Neuronal stem cell (in vitro differentiated cells): ENCODE results near the gene LZTS2.
A peak's percentile ranks its signal among the peaks of the same experiment; 100 is the strongest.

Experiments used
- DNase-seq: peaks from one replicate; pipeline ENCODE4 v3.0.0-alpha.2; 2013; ENCODE audit warnings: low spot score
- H2AFZ ChIP-seq: one replicate; pipeline ENCODE4 v1.6.1; 2013; ENCODE audit warnings: mild to moderate bottlenecking, low read length, inconsistent platforms
- H2AK5ac ChIP-seq: 2 replicates; pipeline ENCODE4 v1.6.1; 2013; ENCODE audit warnings: low read depth, mild to moderate bottlenecking, inconsistent platforms, low read length, moderate library complexity, mixed read lengths
- H2BK120ac ChIP-seq: 2 replicates; pipeline ENCODE4 v1.6.1; 2013; ENCODE audit warnings: low read depth, mild to moderate bottlenecking, inconsistent platforms, low read length, moderate library complexity, mixed read lengths
- H2BK12ac ChIP-seq: one replicate; pipeline ENCODE4 v1.6.1; 2013; ENCODE audit warnings: low read length, inconsistent platforms
- H2BK15ac ChIP-seq: 2 replicates; pipeline ENCODE4 v1.6.1; 2013; ENCODE audit warnings: mild to moderate bottlenecking, low read length, inconsistent platforms, mixed read lengths
- H2BK5ac ChIP-seq: one replicate; pipeline ENCODE4 v1.6.1; 2013; ENCODE audit warnings: inconsistent platforms, mild to moderate bottlenecking, low read length, moderate library complexity
- H3K14ac ChIP-seq: one replicate; pipeline ENCODE4 v1.6.1; 2013; ENCODE audit warnings: low read length, inconsistent platforms
- H3K18ac ChIP-seq: 2 replicates; pipeline ENCODE4 v1.6.1; 2013; ENCODE audit warnings: low read length, inconsistent platforms
- H3K23ac ChIP-seq: 2 replicates; pipeline ENCODE4 v1.6.1; 2013; ENCODE audit warnings: low read depth, mild to moderate bottlenecking, mixed read lengths, low read length, inconsistent platforms; ENCODE audit not compliant: poor library complexity
- H3K27ac ChIP-seq: replicated peaks from 3 replicates; pipeline ENCODE4 v1.5.1; 2013; ENCODE audit warnings: low read length, inconsistent platforms
- H3K27me3 ChIP-seq, 3 experiments: 2 replicates each; pipeline ENCODE4 v1.6.1; 2013; ENCODE audit warnings: low read length in 3 of 3, mild to moderate bottlenecking in 2 of 3, inconsistent platforms in 1 of 3, low read depth in 1 of 3, mixed read lengths in 1 of 3, moderate library complexity in 1 of 3; ENCODE audit not compliant: control insufficient read depth in 3 of 3, insufficient read depth in 3 of 3
- H3K36me3 ChIP-seq, 2 donors: replicated peaks in 1 of 2; 2 replicates each; pipeline ENCODE4 v1.6.1; 2013; ENCODE audit warnings: low read length in 2 of 2; ENCODE audit not compliant: control insufficient read depth in 2 of 2, insufficient read depth in 2 of 2
- H3K4ac ChIP-seq: 2 replicates; pipeline ENCODE4 v1.6.1; 2013; ENCODE audit warnings: inconsistent platforms, mild to moderate bottlenecking, low read length, moderate library complexity
- H3K4me1 ChIP-seq, 2 donors: 1 replicate in 1 of 2; 2 replicates in 1 of 2; pipeline ENCODE4 v1.6.1; 2013; ENCODE audit warnings: low read length in 2 of 2, low read depth in 1 of 2; ENCODE audit not compliant: control insufficient read depth in 2 of 2, insufficient read depth in 1 of 2
- H3K4me2 ChIP-seq: one replicate; pipeline ENCODE4 v1.6.1; 2013; ENCODE audit warnings: mild to moderate bottlenecking, low read length, inconsistent platforms; ENCODE audit not compliant: insufficient read depth, poor library complexity, severe bottlenecking
- H3K4me3 ChIP-seq, 2 donors: 2 replicates each; pipeline ENCODE4 v1.5.1; 2013; ENCODE audit warnings: low read length in 2 of 2, mild to moderate bottlenecking in 2 of 2, inconsistent platforms in 1 of 2, moderate library complexity in 1 of 2
- H3K79me1 ChIP-seq: one replicate; pipeline ENCODE4 v1.6.1; 2013; ENCODE audit warnings: low read depth, mild to moderate bottlenecking, inconsistent platforms, low read length, moderate library complexity
- H3K9ac ChIP-seq: one replicate; pipeline ENCODE4 v1.6.1; 2013; ENCODE audit warnings: mild to moderate bottlenecking, low read depth, low read length, inconsistent platforms; ENCODE audit not compliant: poor library complexity
- H3K9me3 ChIP-seq, 2 donors: replicated peaks in 1 of 2; 2 replicates each; pipeline versions ENCODE3 to v1.6.1; 2013; ENCODE audit warnings: low read length in 2 of 2, mild to moderate bottlenecking in 2 of 2, inconsistent platforms in 1 of 2, low read depth in 1 of 2, mixed read lengths in 1 of 2, moderate library complexity in 1 of 2; ENCODE audit not compliant: control insufficient read depth in 2 of 2, insufficient read depth in 1 of 2
- H4K8ac ChIP-seq: one replicate; pipeline ENCODE4 v1.6.1; 2013; ENCODE audit warnings: low read depth, mild to moderate bottlenecking, inconsistent platforms, low read length, moderate library complexity
- H4K91ac ChIP-seq: one replicate; pipeline ENCODE4 v1.6.1; 2013; ENCODE audit warnings: low read length, low read depth, mild to moderate bottlenecking, inconsistent platforms; ENCODE audit not compliant: poor library complexity
- WGBS, 2 donors: extraction: QIAGEN DNeasy Blood & Tissue Kit; methylation state at CpG; one replicate each; pipeline ENCODE4 v1.1.7; 2013; ENCODE audit warnings: missing lambda C conversion rate in 2 of 2, mixed read lengths in 1 of 2; ENCODE audit not compliant: insufficient read length in 2 of 2, insufficient replicate concordance in 1 of 2; ENCODE audit errors: extremely low coverage in 2 of 2; 5-methylcytosine and 5-hydroxymethylcytosine counted together

LZTS2 gene

GRCh38 chr10:100981178-100981772, 18.3 kb upstream of the LZTS2 start:
- Histone ChIP-seq H2BK15ac (no peak overlapping the region), H3K4me2 (no peak overlapping the region), H3K9me3 (no peaks in the 10 kb centered on the region), H3K4me1 (peaks cover 0 to under 1% of the 10 kb centered on the region in 2 donors), H3K79me1 (no peaks in the 10 kb centered on the region), H4K91ac (no peak overlapping the region), H3K4me3 (no peak overlapping the region), H2AK5ac (no peak overlapping the region), H3K27ac (no peak overlapping the region), H3K4ac (no peak overlapping the region), H3K14ac (no peak overlapping the region), H2AFZ (no peak overlapping the region), H3K23ac (no peak overlapping the region), H4K8ac (no peak overlapping the region), H2BK12ac (no peak overlapping the region), H2BK120ac (no peak overlapping the region), H3K36me3 (peaks cover 39 to 76% of the 10 kb centered on the region in 2 donors), H3K18ac (no peak overlapping the region), H2BK5ac (no peak overlapping the region), H3K27me3 (no peaks in the 10 kb centered on the region), H3K9ac (no peak overlapping the region)
- no CpG with 5 or more reads among the region's 5 CpGs for WGBS, 2 donors
- no peak for DNase-seq

- H4K91ac ChIP-seq: peak overlapping the region; percentile 18
- no peak overlapping the region for H3K4me2 ChIP-seq
- no peak overlapping the region for H2BK5ac ChIP-seq
- no peak overlapping the region for H2AK5ac ChIP-seq
- no peak for DNase-seq
- H3K4me3 ChIP-seq: no peak overlapping the region
- no peaks in the 10 kb centered on the region for H3K27me3 ChIP-seq
- H3K23ac ChIP-seq: no peak overlapping the region
- no peak overlapping the region for H2BK15ac ChIP-seq
- no peak overlapping the region for H3K18ac ChIP-seq
- no peak overlapping the region for H2BK120ac ChIP-seq
- H3K79me1 ChIP-seq: peaks cover 10% of the 10 kb centered on the region
- H3K9me3 ChIP-seq: peaks cover 0 to 3% of the 10 kb centered on the region in 2 donors
- peaks cover 11% of the 10 kb centered on the region in 2 donors for H3K4me1 ChIP-seq
- H3K27ac ChIP-seq: no peak overlapping the region
- no peak overlapping the region for H2AFZ ChIP-seq
- no peak overlapping the region for H3K14ac ChIP-seq
- no peak overlapping the region for H2BK12ac ChIP-seq
- H3K36me3 ChIP-seq: peaks cover 36 to 74% of the 10 kb centered on the region in 2 donors
- peak overlapping the region; percentile 54 for H3K9ac ChIP-seq
- no CpG with 5 or more reads among the region's 24 CpGs for WGBS, 2 donors
- no peak overlapping the region for H3K4ac ChIP-seq
- H4K8ac ChIP-seq: peak overlapping the region; percentile 23
These were observed 16.4 kb upstream of the LZTS2 start for GRCh38 chr10:100982916-100983830.

GRCh38 chr10:100983868-100984671, 15.5 kb upstream of the LZTS2 start:
- no peaks in the 10 kb centered on the region for H3K27me3 ChIP-seq
- no peak overlapping the region for H3K4ac ChIP-seq
- no peak overlapping the region for H4K8ac ChIP-seq
- no peak overlapping the region for H2AK5ac ChIP-seq
- H3K23ac ChIP-seq: no peak overlapping the region
- no peak overlapping the region for H3K4me3 ChIP-seq
- no peak overlapping the region for H2AFZ ChIP-seq
- WGBS, 2 donors: no CpG with 5 or more reads among the region's 13 CpGs
- no peak overlapping the region for H3K18ac ChIP-seq
- peak overlapping the region; percentile 35 for H3K9ac ChIP-seq
- no peak overlapping the region for H3K14ac ChIP-seq
- H3K79me1 ChIP-seq: peaks cover 10% of the 10 kb centered on the region
- peaks cover 32 to 71% of the 10 kb centered on the region in 2 donors for H3K36me3 ChIP-seq
- no peak overlapping the region for H2BK12ac ChIP-seq
- no peak overlapping the region for H4K91ac ChIP-seq
- H2BK15ac ChIP-seq: no peak overlapping the region
- no peak overlapping the region for H3K4me2 ChIP-seq
- peaks cover 0 to 3% of the 10 kb centered on the region in 2 donors for H3K9me3 ChIP-seq
- H3K27ac ChIP-seq: no peak overlapping the region
- no peak for DNase-seq
- H2BK120ac ChIP-seq: no peak overlapping the region
- peaks cover 12 to 13% of the 10 kb centered on the region in 2 donors for H3K4me1 ChIP-seq
- no peak overlapping the region for H2BK5ac ChIP-seq
